Liver (tissue), 9 donors: ENCODE results near the gene ADO. TPM values are rescaled to one million over a fixed set of nuclear protein-coding genes. Genes with fewer than 3 reads are reported as not detected.

Experiments used
- DNase-seq: peaks from one replicate; pipeline ENCODE4 v3.0.0-alpha.2; 2017; ENCODE audit warnings: low spot score
- H3K27ac ChIP-seq, 2 donors: one replicate each; pipeline ENCODE4 v1.7.0; 2013; ENCODE audit warnings: inconsistent platforms in 2 of 2, low read length in 2 of 2, control low read depth in 1 of 2, low read depth in 1 of 2, mild to moderate bottlenecking in 1 of 2
- H3K27me3 ChIP-seq, 4 donors: one replicate each; pipeline versions ENCODE4 v1.6.1 to v1.7.0; 2013; ENCODE audit warnings: low read length in 3 of 4, inconsistent platforms in 1 of 4, mild to moderate bottlenecking in 1 of 4, moderate library complexity in 1 of 4; ENCODE audit not compliant: control insufficient read depth in 4 of 4, insufficient read depth in 4 of 4
- H3K36me3 ChIP-seq, 4 donors: one replicate each; pipeline versions ENCODE4 v1.6.1 to v1.7.0; 2013; ENCODE audit warnings: low read length in 3 of 4, mild to moderate bottlenecking in 3 of 4, low read depth in 1 of 4, moderate library complexity in 1 of 4; ENCODE audit not compliant: control insufficient read depth in 4 of 4, insufficient read depth in 3 of 4
- H3K4me1 ChIP-seq, 4 donors: one replicate each; pipeline versions ENCODE4 v1.6.1 to v1.7.0; 2013; ENCODE audit warnings: low read length in 3 of 4, mild to moderate bottlenecking in 3 of 4, moderate library complexity in 1 of 4; ENCODE audit not compliant: control insufficient read depth in 4 of 4, insufficient read depth in 4 of 4
- H3K4me3 ChIP-seq, 3 donors: one replicate each; pipeline versions ENCODE4 v1.6.1 to v1.7.0; 2013; ENCODE audit warnings: low read length in 3 of 3, control low read depth in 1 of 3, low read depth in 1 of 3, mild to moderate bottlenecking in 1 of 3
- H3K9ac ChIP-seq, 2 donors: one replicate each; pipeline ENCODE4 v1.7.0; 2013; ENCODE audit warnings: low read length in 2 of 2, mild to moderate bottlenecking in 2 of 2, moderate library complexity in 2 of 2, control low read depth in 1 of 2, low read depth in 1 of 2
- H3K9me3 ChIP-seq, 4 donors: one replicate each; pipeline versions ENCODE4 v1.6.1 to v1.7.0; 2013; ENCODE audit warnings: low read length in 3 of 4; ENCODE audit not compliant: control insufficient read depth in 4 of 4
- CTCF ChIP-seq: fragments of 150-350 bp; IDR thresholded peaks from 2 replicates; pipeline ENCODE4 v1.5.1; 2017; ENCODE audit warnings: improper control_type of control experiment, low read depth, low read length; ENCODE audit not compliant: missing input control
- EGR1 ChIP-seq, 2 donors: IDR thresholded peaks; 2 replicates each; pipeline ENCODE4 v1.6.1; 2016 to 2018; ENCODE audit warnings: antibody characterized with exemption in 2 of 2, low read depth in 2 of 2
- FOXA1 ChIP-seq: IDR thresholded peaks from 2 replicates; pipeline ENCODE4 v1.6.1; 2016; ENCODE audit warnings: antibody characterized with exemption
- FOXA2 ChIP-seq: IDR thresholded peaks from 2 replicates; pipeline ENCODE4 v1.6.1; 2016; ENCODE audit warnings: antibody characterized with exemption
- GABPA ChIP-seq, 2 donors: IDR thresholded peaks in 1 of 2; conservative IDR thresholded peaks in 1 of 2; 2 replicates each; pipeline ENCODE4 v1.6.1; 2016; ENCODE audit warnings: antibody characterized with exemption in 2 of 2, mild to moderate bottlenecking in 1 of 2, moderate library complexity in 1 of 2
- HNF4A ChIP-seq, 2 donors: conservative IDR thresholded peaks; 2 replicates each; pipeline ENCODE4 v1.6.1; 2016; ENCODE audit warnings: antibody characterized with exemption in 2 of 2, mild to moderate bottlenecking in 2 of 2
- JUND ChIP-seq, 2 donors: IDR thresholded peaks; 2 replicates each; pipeline ENCODE4 v1.6.1; 2016; ENCODE audit warnings: antibody characterized with exemption in 2 of 2
- NR2F2 ChIP-seq: IDR thresholded peaks from 2 replicates; pipeline ENCODE4 v1.6.1; 2016; ENCODE audit warnings: antibody characterized with exemption
- RAD21 ChIP-seq, 2 donors: IDR thresholded peaks; 2 replicates each; pipeline ENCODE4 v1.6.1; 2016; ENCODE audit warnings: antibody characterized with exemption in 2 of 2, mild to moderate bottlenecking in 2 of 2
- RXRA ChIP-seq, 2 donors: IDR thresholded peaks; 2 replicates each; pipeline ENCODE4 v1.6.1; 2017 to 2018; ENCODE audit warnings: antibody characterized with exemption in 2 of 2, mild to moderate bottlenecking in 1 of 2
- SP1 ChIP-seq: IDR thresholded peaks from 2 replicates; pipeline ENCODE4 v1.6.1; 2018; ENCODE audit warnings: antibody characterized with exemption, mild to moderate bottlenecking
- TAF1 ChIP-seq: conservative IDR thresholded peaks from 2 replicates; pipeline ENCODE4 v1.6.1; 2016; ENCODE audit warnings: antibody characterized with exemption, mild to moderate bottlenecking
- YY1 ChIP-seq: IDR thresholded peaks from 2 replicates; pipeline ENCODE4 v1.6.1; 2016; ENCODE audit warnings: antibody characterized with exemption, mild to moderate bottlenecking
- ZBTB33 ChIP-seq: IDR thresholded peaks from 2 replicates; pipeline ENCODE4 v1.6.1; 2016; ENCODE audit warnings: antibody characterized with exemption
- WGBS: extraction: QIAGEN DNeasy Blood & Tissue Kit; methylation state at CpG from one replicate; pipeline ENCODE4 v1.1.7; 2013; 5-methylcytosine and 5-hydroxymethylcytosine counted together
- polyA plus RNA-seq, 2 donors: library from polyadenylated mRNA; stranded (reverse) in 1 of 2; unstranded in 1 of 2; fragments of 200-250 nt in 1 of 2; fragments of >200 nt in 1 of 2; fragmentation: Nextera tagmentation in 1 of 2; extraction: Ambion mirVana in 1 of 2; gene quantifications; one replicate each; pipeline versions ENCODE4 v1.2.1 to v1.2.3, GENCODE V29; 2013 to 2015
- total RNA-seq, 2 donors: library from RNA; depleted of rRNA; stranded (reverse); fragments of >200 nt; gene quantifications; one replicate each; pipeline ENCODE4 v1.2.3, GENCODE V29; 2014
- TF ChIP-seq, protein P1 (sequence below): IDR thresholded peaks from 2 replicates; pipeline ENCODE4 v1.6.1; 2016; ENCODE audit warnings: antibody characterized with exemption, mild to moderate bottlenecking
- donor health status: healthy.
- donor health status: healthy.
- donor health status: healthy.
- donor health status: healthy.
- donor health status: healthy.

Gene ADO
- total RNA-seq (1 to 10 TPM; 6.7 TPM), polyA plus RNA-seq (1 to 10 TPM; 1.4 to 4.3 TPM)

DNA sequence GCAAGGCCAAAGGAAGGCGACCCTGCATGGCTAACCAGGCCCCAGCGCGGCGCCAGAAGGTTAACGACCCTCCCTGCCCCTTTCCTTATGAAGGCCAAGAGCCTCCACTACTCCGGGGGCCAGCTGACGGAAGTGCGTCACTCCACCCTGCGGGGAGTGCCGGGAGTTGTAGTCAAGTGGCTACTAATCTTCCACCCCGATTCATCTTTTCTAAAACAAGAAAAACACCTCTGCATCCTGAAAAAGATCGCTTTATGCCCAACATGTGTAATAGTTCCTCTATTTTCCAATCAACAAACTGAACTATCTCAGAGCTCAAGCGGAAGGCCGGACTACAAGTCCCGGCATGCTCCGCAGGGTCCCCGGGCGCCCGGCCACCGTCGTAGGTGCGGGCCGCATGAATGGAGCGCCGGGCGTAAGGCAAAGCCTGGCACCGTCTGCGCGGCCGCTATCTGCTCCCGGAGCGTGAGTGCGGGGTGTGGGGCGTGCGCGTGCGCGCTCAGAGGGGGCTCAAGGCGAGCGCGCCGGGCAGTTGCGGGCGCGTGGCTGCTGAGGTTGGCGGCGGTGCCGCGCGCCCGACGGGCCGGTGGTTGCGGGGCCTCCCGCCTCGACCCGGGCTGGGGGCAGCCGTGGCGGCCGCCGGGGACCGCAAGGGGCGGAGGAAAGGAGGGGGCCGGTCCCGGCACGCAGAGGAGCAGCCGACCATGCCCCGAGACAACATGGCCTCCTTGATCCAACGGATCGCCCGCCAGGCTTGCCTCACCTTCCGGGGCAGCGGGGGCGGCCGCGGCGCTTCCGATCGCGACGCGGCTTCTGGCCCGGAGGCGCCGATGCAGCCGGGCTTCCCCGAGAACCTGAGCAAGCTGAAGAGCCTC is at the start of gene ADO:
Gene ADO, plus strand, starts transcription at position 365 of the 875 bp plus-strand sequence. Its CDS starts 340 bp downstream, at position 705.
- Histone ChIP-seq H3K4me1 (peaks cover 10 to 29% (median 21%) of the 10 kb centered on the region in 4 donors), H3K9me3 (no peaks in the 10 kb centered on the region), H3K27ac (peak within 1 kb of the TSS; percentile 90 to 97), H3K27me3 (no peaks in the 10 kb centered on the region), H3K4me3 (peak within 1 kb of the TSS; percentile 85 to 97 (median 95)), H3K9ac (peak within 1 kb of the TSS; percentile 59 to 80), H3K36me3 (peaks cover 0 to 2% (median 0%) of the 10 kb centered on the region in 4 donors)
- WGBS = under 1% methylated on average over 87 of the region's 87 CpGs
- DNase-seq = peak; percentile 81
- TF ChIP-seq JUND (IDR thresholded peaks at IDR 0.05) (peak in 1 of 2 donors; percentile 48), YY1 (peak; percentile 75), GABPA (IDR thresholded peaks at IDR 0.05 in 1 of 2, conservative IDR thresholded peaks at IDR 0.05 in 1 of 2) (peak; percentile 82 to 92), HNF4A (conservative IDR thresholded peaks at IDR 0.05) (peak in 1 of 2 donors; percentile 7), TAF1 (no peak), NR2F2 (peak; percentile 89), SP1 (peak; percentile 32), FOXA2 (no peak), RXRA (IDR thresholded peaks at IDR 0.05) (peak; percentile 70 to 88), ZBTB33 (peak; percentile 61), EGR1 (IDR thresholded peaks at IDR 0.05; ENCODE audit: low read depth in 2 of 2) (peak in 1 of 2 donors; percentile 59), FOXA1 (no peak), RAD21 (IDR thresholded peaks at IDR 0.05) (no peak)
- TF ChIP-seq, protein P1, sequence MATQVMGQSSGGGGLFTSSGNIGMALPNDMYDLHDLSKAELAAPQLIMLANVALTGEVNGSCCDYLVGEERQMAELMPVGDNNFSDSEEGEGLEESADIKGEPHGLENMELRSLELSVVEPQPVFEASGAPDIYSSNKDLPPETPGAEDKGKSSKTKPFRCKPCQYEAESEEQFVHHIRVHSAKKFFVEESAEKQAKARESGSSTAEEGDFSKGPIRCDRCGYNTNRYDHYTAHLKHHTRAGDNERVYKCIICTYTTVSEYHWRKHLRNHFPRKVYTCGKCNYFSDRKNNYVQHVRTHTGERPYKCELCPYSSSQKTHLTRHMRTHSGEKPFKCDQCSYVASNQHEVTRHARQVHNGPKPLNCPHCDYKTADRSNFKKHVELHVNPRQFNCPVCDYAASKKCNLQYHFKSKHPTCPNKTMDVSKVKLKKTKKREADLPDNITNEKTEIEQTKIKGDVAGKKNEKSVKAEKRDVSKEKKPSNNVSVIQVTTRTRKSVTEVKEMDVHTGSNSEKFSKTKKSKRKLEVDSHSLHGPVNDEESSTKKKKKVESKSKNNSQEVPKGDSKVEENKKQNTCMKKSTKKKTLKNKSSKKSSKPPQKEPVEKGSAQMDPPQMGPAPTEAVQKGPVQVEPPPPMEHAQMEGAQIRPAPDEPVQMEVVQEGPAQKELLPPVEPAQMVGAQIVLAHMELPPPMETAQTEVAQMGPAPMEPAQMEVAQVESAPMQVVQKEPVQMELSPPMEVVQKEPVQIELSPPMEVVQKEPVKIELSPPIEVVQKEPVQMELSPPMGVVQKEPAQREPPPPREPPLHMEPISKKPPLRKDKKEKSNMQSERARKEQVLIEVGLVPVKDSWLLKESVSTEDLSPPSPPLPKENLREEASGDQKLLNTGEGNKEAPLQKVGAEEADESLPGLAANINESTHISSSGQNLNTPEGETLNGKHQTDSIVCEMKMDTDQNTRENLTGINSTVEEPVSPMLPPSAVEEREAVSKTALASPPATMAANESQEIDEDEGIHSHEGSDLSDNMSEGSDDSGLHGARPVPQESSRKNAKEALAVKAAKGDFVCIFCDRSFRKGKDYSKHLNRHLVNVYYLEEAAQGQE = peak; percentile 44

GRCh38 chr10:62754963-62755362 is 49.6 kb upstream of the ADO start:
- Histone ChIP-seq H3K36me3 (no peaks in the 10 kb centered on the region), H3K4me3 (no peak overlapping the region), H3K27ac (no peak overlapping the region), H3K9me3 (no peaks in the 10 kb centered on the region), H3K9ac (no peak overlapping the region), H3K27me3 (no peaks in the 10 kb centered on the region), H3K4me1 (no peaks in the 10 kb centered on the region)
- 90% methylated on average over 1 of the region's 1 CpG for WGBS
- no peak for DNase-seq
- TF ChIP-seq FOXA1 (no peak), CTCF (no peak), RAD21 (IDR thresholded peaks at IDR 0.05) (no peak), EGR1 (IDR thresholded peaks at IDR 0.05; ENCODE audit: low read depth in 2 of 2) (no peak), NR2F2 (no peak), ZBTB33 (no peak), GABPA (IDR thresholded peaks at IDR 0.05 in 1 of 2, conservative IDR thresholded peaks at IDR 0.05 in 1 of 2) (no peak), YY1 (no peak), RXRA (IDR thresholded peaks at IDR 0.05) (no peak), TAF1 (no peak), HNF4A (conservative IDR thresholded peaks at IDR 0.05) (no peak)
- TF ChIP-seq, protein P1 = no peak
